H1 (cell line): Measurements from ENCODE around the gene MCEMP1. TPM values are rescaled to one million over a fixed set of nuclear protein-coding genes. Genes with fewer than 3 reads are reported as not detected.

Experiments used
- CTCF ChIA-PET: fragments of 300-600 bp; sonication (Branson Sonifier 250); formaldehyde crosslinking; loops from one replicate; lab custom pipeline; 2021; ENCODE audit not compliant: partially characterized antibody; lab: Charles Lee
- POLR2A ChIA-PET: fragments of 300-600 bp; sonication (Branson Sonifier 250); formaldehyde crosslinking; loops from one replicate; lab custom pipeline; 2021; ENCODE audit warnings: inconsistent platforms; ENCODE audit not compliant: partially characterized antibody; lab: Charles Lee
- DNase-seq, 2 experiments: peaks; one replicate each; pipeline versions ENCODE4 v3.0.0 to v3.0.0-alpha.2; 2010 to 2022; ENCODE audit warnings: low spot score in 2 of 2, low read depth in 1 of 2, mixed read lengths in 1 of 2
- FAIRE-seq: peaks from 2 replicates; lab custom pipeline; 2011; peaks lifted over from hg19 to GRCh38; lab: Jason Lieb, UNC
- H2AFZ ChIP-seq: 2 replicates; pipeline ENCODE4 v1.8.1; 2012; ENCODE audit warnings: low read length, inconsistent platforms
- H2AK5ac ChIP-seq: 2 replicates; pipeline ENCODE4 v1.6.1; 2013; ENCODE audit warnings: low read depth, low read length
- H2BK120ac ChIP-seq: replicated peaks from 2 replicates; pipeline ENCODE3; 2013; ENCODE audit warnings: low read depth, low read length, inconsistent platforms
- H2BK12ac ChIP-seq: 2 replicates; pipeline ENCODE4 v1.6.1; 2013; ENCODE audit warnings: low read depth, low read length
- H2BK15ac ChIP-seq: 2 replicates; pipeline ENCODE4 v1.6.1; 2013; ENCODE audit warnings: low read length
- H2BK20ac ChIP-seq: 2 replicates; pipeline ENCODE4 v1.6.1; 2013; ENCODE audit warnings: low read length
- H2BK5ac ChIP-seq: 2 replicates; pipeline ENCODE4 v1.6.1; 2013; ENCODE audit warnings: low read depth, low read length
- H3K14ac ChIP-seq: 2 replicates; pipeline ENCODE4 v1.6.1; 2013; ENCODE audit warnings: inconsistent platforms; ENCODE audit not compliant: insufficient read length
- H3K18ac ChIP-seq: 2 replicates; pipeline ENCODE4 v1.6.1; 2013; ENCODE audit warnings: low read length; ENCODE audit errors: extremely low read depth
- H3K23ac ChIP-seq: 2 replicates; pipeline ENCODE4 v1.6.1; 2013; ENCODE audit warnings: inconsistent platforms; ENCODE audit not compliant: insufficient read length
- H3K23me2 ChIP-seq: 2 replicates; pipeline ENCODE4 v1.6.1; 2013; ENCODE audit warnings: low read depth, low read length
- H3K27ac ChIP-seq: 2 replicates; pipeline ENCODE4 v1.6.1; 2011; ENCODE audit warnings: low read depth, low read length, inconsistent platforms
- H3K27me3 ChIP-seq, 4 experiments: replicated peaks in 1 of 4; 1 replicate in 1 of 4; 2 replicates in 3 of 4; pipeline versions ENCODE4 v1.6.1 to v1.8.1; 2011 to 2013; ENCODE audit warnings: low read length in 3 of 4, mild to moderate bottlenecking in 3 of 4, inconsistent platforms in 2 of 4, mixed read lengths in 2 of 4, moderate library complexity in 1 of 4; ENCODE audit not compliant: control insufficient read depth in 3 of 4, insufficient read depth in 3 of 4; ENCODE audit errors: extremely low read depth in 1 of 4
- H3K36me3 ChIP-seq, 4 experiments: 2 replicates each; pipeline versions ENCODE4 v1.6.1 to v1.8.1; 2011 to 2013; ENCODE audit warnings: mild to moderate bottlenecking in 4 of 4, low read length in 3 of 4, moderate library complexity in 2 of 4, control low read depth in 1 of 4, inconsistent platforms in 1 of 4; ENCODE audit not compliant: insufficient read depth in 4 of 4, control insufficient read depth in 2 of 4
- H3K4ac ChIP-seq: replicated peaks from 2 replicates; pipeline ENCODE3; 2013; ENCODE audit warnings: low read length, low read depth, mixed read lengths, inconsistent platforms; ENCODE audit not compliant: insufficient read length
- H3K4me1 ChIP-seq, 4 experiments: replicated peaks in 1 of 4; 1 replicate in 1 of 4; 2 replicates in 3 of 4; pipeline versions ENCODE4 v1.6.1 to v1.8.1; 2011 to 2013; ENCODE audit warnings: low read length in 3 of 4, inconsistent platforms in 2 of 4, mixed read lengths in 1 of 4; ENCODE audit not compliant: insufficient read depth in 4 of 4, control insufficient read depth in 3 of 4
- H3K4me2 ChIP-seq, 2 experiments: 2 replicates each; pipeline versions ENCODE4 v1.6.1 to v1.8.1; 2011 to 2013; ENCODE audit warnings: low read depth in 2 of 2, low read length in 2 of 2, control low read depth in 1 of 2, inconsistent platforms in 1 of 2, mild to moderate bottlenecking in 1 of 2; ENCODE audit not compliant: insufficient read depth in 1 of 2
- H3K4me3 ChIP-seq, 4 experiments: fragments of 200-600, 300-600 bp in 1 of 4; sonication (generic), shearing (Covaris generic), sonication (Bioruptor Twin) in 1 of 4; 2 replicates each; pipeline versions ENCODE4 v1.5.1 to v1.8.1; 2011 to 2016; ENCODE audit warnings: low read length in 4 of 4, low read depth in 3 of 4, control low read depth in 2 of 4, inconsistent platforms in 2 of 4, mild to moderate bottlenecking in 2 of 4, mixed read lengths in 1 of 4, moderate library complexity in 1 of 4; ENCODE audit not compliant: insufficient read depth in 2 of 4; ENCODE audit errors: extremely low read depth in 1 of 4
- H3K56ac ChIP-seq: replicated peaks from 2 replicates; pipeline ENCODE3; 2013; ENCODE audit warnings: low read depth, mild to moderate bottlenecking, mixed read lengths, low read length, inconsistent platforms; ENCODE audit not compliant: insufficient read length
- H3K79me1 ChIP-seq: 2 replicates; pipeline ENCODE4 v1.6.1; 2013; ENCODE audit warnings: low read depth, low read length, control low read depth
- H3K79me2 ChIP-seq, 2 experiments: 2 replicates each; pipeline versions ENCODE4 v1.6.1 to v1.8.1; 2012 to 2013; ENCODE audit warnings: low read length in 2 of 2, mild to moderate bottlenecking in 2 of 2, inconsistent platforms in 1 of 2; ENCODE audit not compliant: insufficient read depth in 2 of 2, control insufficient read depth in 1 of 2
- H3K9ac ChIP-seq, 4 experiments: replicated peaks in 1 of 4; 1 replicate in 1 of 4; 2 replicates in 3 of 4; pipeline versions ENCODE4 v1.6.1 to v1.8.1; 2011 to 2013; ENCODE audit warnings: low read depth in 3 of 4, low read length in 3 of 4, control low read depth in 2 of 4, mild to moderate bottlenecking in 2 of 4, moderate library complexity in 2 of 4, inconsistent platforms in 1 of 4; ENCODE audit errors: extremely low read depth in 1 of 4
- H3K9me3 ChIP-seq, 2 experiments: 2 replicates each; pipeline versions ENCODE4 v1.6.1 to v1.8.1; 2012 to 2013; ENCODE audit warnings: mild to moderate bottlenecking in 2 of 2, moderate library complexity in 2 of 2, control low read depth in 1 of 2, inconsistent platforms in 1 of 2, low read depth in 1 of 2, low read length in 1 of 2, mixed read lengths in 1 of 2; ENCODE audit not compliant: insufficient read depth in 2 of 2
- H4K20me1 ChIP-seq, 2 experiments: replicated peaks in 1 of 2; 2 replicates each; pipeline versions ENCODE3 to v1.8.1; 2011 to 2013; ENCODE audit warnings: inconsistent platforms in 2 of 2, low read length in 2 of 2, mild to moderate bottlenecking in 1 of 2; ENCODE audit not compliant: insufficient read depth in 2 of 2, control insufficient read depth in 1 of 2
- H4K5ac ChIP-seq: 2 replicates; pipeline ENCODE4 v1.6.1; 2013; ENCODE audit warnings: low read length, low read depth, mixed read lengths, inconsistent platforms; ENCODE audit not compliant: insufficient read length
- H4K8ac ChIP-seq: 2 replicates; pipeline ENCODE4 v1.8.0; 2013; ENCODE audit warnings: mild to moderate bottlenecking, moderate library complexity, low read length, inconsistent platforms; ENCODE audit not compliant: insufficient read depth; ENCODE audit errors: extremely low read depth
- H4K91ac ChIP-seq: replicated peaks from 2 replicates; pipeline ENCODE3; 2013; ENCODE audit warnings: low read length, mixed read lengths, inconsistent platforms; ENCODE audit not compliant: insufficient read length
- CHD2 ChIP-seq: IDR thresholded peaks from 2 replicates; pipeline ENCODE4 v1.6.1; 2012; ENCODE audit warnings: low read length, improper control_type of control experiment
- HDAC6 ChIP-seq: IDR thresholded peaks from one replicate; pipeline ENCODE4 v1.7.1; 2012; ENCODE audit warnings: low read depth, mild to moderate bottlenecking, inconsistent platforms, low read length, moderate library complexity
- KDM1A ChIP-seq: fragments of 200-600, 300-600 bp; sonication (generic); IDR thresholded peaks from 2 replicates; pipeline ENCODE4 v1.7.1; 2016; ENCODE audit warnings: mild to moderate bottlenecking, low read length, borderline replicate concordance
- KDM5A ChIP-seq: fragments of 200-600 bp; IDR thresholded peaks from 2 replicates; pipeline ENCODE4 v1.7.1; 2012; ENCODE audit warnings: mild to moderate bottlenecking, low read length, inconsistent platforms, mixed read lengths
- MAFK ChIP-seq: IDR thresholded peaks from 2 replicates; pipeline ENCODE4 v1.6.1; 2012; ENCODE audit warnings: low read depth, mild to moderate bottlenecking, improper control_type of control experiment, low read length
- POU5F1 ChIP-seq: IDR thresholded peaks from 2 replicates; pipeline ENCODE4 v1.6.1; 2011; ENCODE audit warnings: low read depth, mild to moderate bottlenecking, low read length, moderate library complexity
- RBBP5 ChIP-seq: IDR thresholded peaks from 2 replicates; pipeline ENCODE4 v1.7.1; 2012; ENCODE audit warnings: low read depth, mild to moderate bottlenecking, inconsistent platforms, low read length, moderate library complexity, borderline replicate concordance
- SAP30 ChIP-seq: fragments of 300-600 bp; sonication (generic); IDR thresholded peaks from 2 replicates; pipeline ENCODE4 v1.7.1; 2012; ENCODE audit warnings: low read length, moderate library complexity, mild to moderate bottlenecking, inconsistent platforms; ENCODE audit not compliant: insufficient read depth, insufficient replicate concordance
- SIRT6 ChIP-seq: IDR thresholded peaks from one replicate; pipeline ENCODE4 v1.7.1; 2012; ENCODE audit warnings: low read length, inconsistent platforms
- USF2 ChIP-seq: IDR thresholded peaks from 2 replicates; pipeline ENCODE4 v1.6.1; 2011; ENCODE audit warnings: low read length, improper control_type of control experiment
- WGBS, 2 experiments: shearing (Covaris generic) in 1 of 2; methylation state at CpG; one replicate each; pipeline versions ENCODE4 v1.1.6 to v1.1.7; 2013 to 2015; ENCODE audit warnings: low lambda C conversion rate in 2 of 2, mixed read lengths in 2 of 2, inconsistent platforms in 1 of 2, low coverage in 1 of 2, missing lambda C conversion rate in 1 of 2; ENCODE audit not compliant: insufficient replicate concordance in 2 of 2, insufficient coverage in 1 of 2, insufficient read length in 1 of 2; ENCODE audit errors: extremely low coverage in 1 of 2, missing lambda C conversion rate in 1 of 2; 5-methylcytosine and 5-hydroxymethylcytosine counted together
- polyA plus RNA-seq, 7 experiments: library from polyadenylated mRNA; depleted of rRNA in 3 of 7; stranded (reverse) in 5 of 7; unstranded in 2 of 7; fragments of >200 nt in 5 of 7; fragments of 200-250 nt in 2 of 7; gene quantifications; 1 replicate in 5 of 7; 2 replicates in 1 of 7; 4 replicates in 1 of 7; pipeline versions ENCODE4 v1.2.1 to v1.2.3, GENCODE V29; 2011 to 2013; ENCODE audit warnings: missing spikeins in 2 of 7, mixed read lengths in 2 of 7
- total RNA-seq: library from RNA; stranded (reverse); fragmentation: NEBNext Ultra II Directional; extraction: Animal tissue kit (Norgen Biotek cat#: 25700); gene quantifications from 2 replicates; pipeline ENCODE4 v1.2.1, GENCODE V29; 2021
- TF ChIP-seq, protein P1 (sequence below): IDR thresholded peaks from 2 replicates; pipeline ENCODE4 v1.6.1; 2012; ENCODE audit warnings: inconsistent platforms
- TF ChIP-seq, protein P2 (sequence below): IDR thresholded peaks from 2 replicates; pipeline ENCODE4 v1.6.1; 2012; ENCODE audit warnings: low read length, inconsistent platforms

The MCEMP1 gene
- total and polyA plus RNA-seq, 2 of the 8 experiments (the other 6 are each of a cell fraction or from before 2014, with no cell fraction given), result not detected

DNA sequence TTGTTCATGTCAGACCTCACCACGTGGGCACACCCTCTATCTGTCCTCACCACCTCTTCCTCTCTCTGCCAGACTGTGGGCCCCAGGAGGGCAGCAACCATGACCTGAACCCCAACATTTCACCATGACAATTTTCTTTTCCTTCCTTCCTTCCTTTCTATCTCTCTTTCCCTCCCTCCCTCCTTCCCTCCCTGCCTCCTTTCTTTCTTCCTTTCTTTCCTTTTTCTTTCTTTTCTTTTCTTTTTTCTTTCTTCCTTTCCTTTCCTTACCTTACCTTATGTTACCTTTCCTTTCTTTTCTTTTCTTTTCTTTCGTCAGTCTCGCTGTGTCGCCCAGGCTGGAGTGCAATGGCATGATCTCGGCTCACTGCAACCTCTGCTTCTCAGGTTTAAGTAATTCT is 33.7 kb downstream of the MCEMP1 start:
- Histone ChIP-seq H3K9ac (no peak overlapping the region), H3K9me3 (no peaks in the 10 kb centered on the region), H3K27ac (no peak overlapping the region), H3K4me3 (no peak overlapping the region), H3K36me3 (no peaks in the 10 kb centered on the region), H2AFZ (no peak overlapping the region), H2BK5ac (no peak overlapping the region), H3K79me1 (no peaks in the 10 kb centered on the region), H4K91ac (no peak overlapping the region), H3K4me2 (no peak overlapping the region), H3K27me3 (no peaks in the 10 kb centered on the region; a peak in 1 of 7 replicates), H2BK20ac (no peak overlapping the region), H3K23ac (no peak overlapping the region), H3K56ac (no peak overlapping the region), H3K23me2 (0 out of 2 replicates have a peak, but pooled peaks cover 1% of the 10 kb centered on the region), H4K20me1 (no peaks in the 10 kb centered on the region), H3K4me1 (no peaks in the 10 kb centered on the region; a peak in 1 of 7 replicates), H4K8ac (no peak overlapping the region), H2BK15ac (no peak overlapping the region), H3K18ac (no peak overlapping the region), H2BK12ac (no peak overlapping the region), H2AK5ac (no peak overlapping the region), H2BK120ac (no peak overlapping the region), H3K14ac (no peak overlapping the region), H4K5ac (no peak overlapping the region), H3K79me2 (no peaks in the 10 kb centered on the region), H3K4ac (no peak overlapping the region)
- no peak for DNase-seq
- ChIA-PET POLR2A (no interaction called here), CTCF (no interaction called here)
- no peak for FAIRE-seq
- WGBS, 2 experiments, result 83% methylated on average over 5 of the region's 5 CpGs; no CpG with 5 or more reads in 1 of the 2 experiments
- TF ChIP-seq SIRT6 (no peak), KDM5A (no peak), USF2 (no peak), RBBP5 (no peak), CHD2 (no peak), POU5F1 (no peak), MAFK (no peak), KDM1A (no peak), SAP30 (no peak), HDAC6 (no peak)
- TF ChIP-seq, protein P1, sequence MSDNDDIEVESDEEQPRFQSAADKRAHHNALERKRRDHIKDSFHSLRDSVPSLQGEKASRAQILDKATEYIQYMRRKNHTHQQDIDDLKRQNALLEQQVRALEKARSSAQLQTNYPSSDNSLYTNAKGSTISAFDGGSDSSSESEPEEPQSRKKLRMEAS, result no peak
- TF ChIP-seq, protein P2, sequence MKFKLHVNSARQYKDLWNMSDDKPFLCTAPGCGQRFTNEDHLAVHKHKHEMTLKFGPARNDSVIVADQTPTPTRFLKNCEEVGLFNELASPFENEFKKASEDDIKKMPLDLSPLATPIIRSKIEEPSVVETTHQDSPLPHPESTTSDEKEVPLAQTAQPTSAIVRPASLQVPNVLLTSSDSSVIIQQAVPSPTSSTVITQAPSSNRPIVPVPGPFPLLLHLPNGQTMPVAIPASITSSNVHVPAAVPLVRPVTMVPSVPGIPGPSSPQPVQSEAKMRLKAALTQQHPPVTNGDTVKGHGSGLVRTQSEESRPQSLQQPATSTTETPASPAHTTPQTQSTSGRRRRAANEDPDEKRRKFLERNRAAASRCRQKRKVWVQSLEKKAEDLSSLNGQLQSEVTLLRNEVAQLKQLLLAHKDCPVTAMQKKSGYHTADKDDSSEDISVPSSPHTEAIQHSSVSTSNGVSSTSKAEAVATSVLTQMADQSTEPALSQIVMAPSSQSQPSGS, result no peak
